ENCODE results near the gene CYS1. TPM values are rescaled to one million over a fixed set of nuclear protein-coding genes. Genes with fewer than 3 reads are reported as not detected.

Gene CYS1
- total RNA-seq, 1 donor from 2014 or later: 7.3 TPM

DNA sequence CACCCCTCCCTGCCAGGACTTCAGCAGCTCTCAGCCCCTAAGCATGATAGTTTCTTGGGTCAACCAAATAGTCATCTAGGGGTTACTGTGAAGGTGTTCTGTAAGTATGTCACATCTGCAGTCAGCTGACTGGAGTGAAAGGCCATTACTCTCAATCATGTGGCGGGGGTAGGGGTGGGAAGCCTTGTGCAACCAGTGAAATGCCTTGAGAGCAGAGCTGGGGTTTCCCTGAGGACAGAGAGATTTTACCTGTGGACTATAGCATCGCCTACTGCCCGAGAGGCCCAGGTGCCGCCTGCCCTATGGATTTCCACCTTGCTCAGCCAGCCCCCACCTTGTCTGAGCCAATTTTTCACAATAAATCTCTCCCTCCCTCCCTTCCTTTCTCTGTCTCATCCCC lies 57.8 kb downstream of the CYS1 start:
- no peak for DNase-seq (ENCODE audit: low spot score)
- TF ChIP-seq, protein P1, sequence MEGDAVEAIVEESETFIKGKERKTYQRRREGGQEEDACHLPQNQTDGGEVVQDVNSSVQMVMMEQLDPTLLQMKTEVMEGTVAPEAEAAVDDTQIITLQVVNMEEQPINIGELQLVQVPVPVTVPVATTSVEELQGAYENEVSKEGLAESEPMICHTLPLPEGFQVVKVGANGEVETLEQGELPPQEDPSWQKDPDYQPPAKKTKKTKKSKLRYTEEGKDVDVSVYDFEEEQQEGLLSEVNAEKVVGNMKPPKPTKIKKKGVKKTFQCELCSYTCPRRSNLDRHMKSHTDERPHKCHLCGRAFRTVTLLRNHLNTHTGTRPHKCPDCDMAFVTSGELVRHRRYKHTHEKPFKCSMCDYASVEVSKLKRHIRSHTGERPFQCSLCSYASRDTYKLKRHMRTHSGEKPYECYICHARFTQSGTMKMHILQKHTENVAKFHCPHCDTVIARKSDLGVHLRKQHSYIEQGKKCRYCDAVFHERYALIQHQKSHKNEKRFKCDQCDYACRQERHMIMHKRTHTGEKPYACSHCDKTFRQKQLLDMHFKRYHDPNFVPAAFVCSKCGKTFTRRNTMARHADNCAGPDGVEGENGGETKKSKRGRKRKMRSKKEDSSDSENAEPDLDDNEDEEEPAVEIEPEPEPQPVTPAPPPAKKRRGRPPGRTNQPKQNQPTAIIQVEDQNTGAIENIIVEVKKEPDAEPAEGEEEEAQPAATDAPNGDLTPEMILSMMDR (IDR thresholded peaks at IDR 0.05; ENCODE audit: unreplicated experiment): no peak
- Mint-ChIP-seq H3K4me1 (ENCODE audit: unreplicated experiment) (peaks cover 4% of the 10 kb centered on the region), H3K27me3 (ENCODE audit: unreplicated experiment) (peaks cover 5% of the 10 kb centered on the region), H3K27ac (ENCODE audit: unreplicated experiment) (no peak overlapping the region), H3K4me3 (ENCODE audit: unreplicated experiment) (no peak overlapping the region), H3K36me3 (ENCODE audit: low read depth, unreplicated experiment) (peaks cover 5% of the 10 kb centered on the region), H3K9me3 (ENCODE audit: unreplicated experiment) (no peaks in the 10 kb centered on the region)

DNA sequence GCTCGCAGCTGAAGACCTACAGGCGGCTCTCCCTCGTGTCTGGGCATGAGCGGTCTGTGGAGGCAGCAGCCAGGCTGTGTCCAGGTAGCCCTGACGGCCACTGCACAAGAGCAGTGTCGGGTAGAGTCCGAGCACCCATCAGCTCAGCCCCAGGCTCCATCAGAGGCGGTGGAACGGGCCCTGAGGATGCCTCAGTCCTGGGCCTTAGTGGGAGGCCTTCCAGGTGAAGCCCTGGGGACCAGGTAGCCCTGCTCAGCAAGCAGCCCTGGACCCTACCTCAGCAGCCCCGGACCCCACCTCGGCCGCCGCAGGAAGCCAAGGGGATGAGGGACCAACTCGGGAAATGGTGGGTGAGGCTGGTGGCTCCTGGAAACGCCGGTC lies 58.2 kb downstream of the CYS1 start:
- TF ChIP-seq, protein P1 (IDR thresholded peaks at IDR 0.05; ENCODE audit: unreplicated experiment): no peak
- no peaks in the 10 kb centered on the region for H3K9me3 Mint-ChIP-seq (ENCODE audit: unreplicated experiment)
- peaks cover 4% of the 10 kb centered on the region for H3K4me1 Mint-ChIP-seq (ENCODE audit: unreplicated experiment)
- H3K36me3 Mint-ChIP-seq (ENCODE audit: low read depth, unreplicated experiment): peaks cover 5% of the 10 kb centered on the region
- H3K4me3 Mint-ChIP-seq (ENCODE audit: unreplicated experiment): no peak overlapping the region
- no peak for DNase-seq (ENCODE audit: low spot score)
- H3K27ac Mint-ChIP-seq (ENCODE audit: unreplicated experiment): no peak overlapping the region
- H3K27me3 Mint-ChIP-seq (ENCODE audit: unreplicated experiment): peaks cover 5% of the 10 kb centered on the region

DNA sequence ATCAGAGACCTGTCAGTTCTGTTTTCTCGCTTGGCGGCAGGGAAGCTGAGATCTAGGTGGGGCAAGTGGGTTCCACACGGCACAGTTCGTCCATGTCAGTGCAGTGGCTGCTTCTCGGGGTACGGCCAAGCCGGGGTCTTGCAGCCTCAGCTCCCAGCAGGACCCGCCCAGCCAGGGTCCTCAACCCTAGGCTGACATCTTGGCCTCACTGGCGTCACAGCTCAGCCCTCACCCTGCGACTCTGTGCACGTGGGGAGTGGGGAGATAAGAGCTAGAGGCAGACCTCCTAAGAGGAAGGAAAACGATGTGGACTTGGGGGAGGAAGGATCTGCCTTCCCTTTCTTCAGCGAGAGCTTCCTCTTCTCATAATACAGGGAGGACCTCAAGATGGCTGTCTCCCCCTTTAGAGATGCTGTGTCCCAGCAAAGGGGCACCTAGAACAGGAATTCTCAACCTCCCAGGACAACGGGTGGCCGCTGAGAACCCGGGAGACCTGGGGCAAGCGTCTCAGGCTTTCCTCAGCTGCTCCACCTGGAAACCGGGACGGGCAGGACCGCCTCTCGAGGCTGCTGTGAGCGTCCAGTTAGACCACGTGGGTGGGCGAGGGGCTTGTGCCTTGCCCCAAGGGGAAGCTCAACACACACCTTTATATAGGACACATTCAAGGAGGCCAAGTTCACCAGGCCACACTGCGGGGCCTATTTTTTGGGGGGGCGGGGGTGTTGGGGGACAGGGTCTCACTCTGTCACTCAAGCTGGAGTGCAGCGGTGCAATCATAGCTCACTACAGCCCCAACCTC lies 60.4 kb downstream of the CYS1 start:
- no peak for DNase-seq (ENCODE audit: low spot score)
- peaks cover 2% of the 10 kb centered on the region for H3K27me3 Mint-ChIP-seq (ENCODE audit: unreplicated experiment)
- TF ChIP-seq, protein P1 (IDR thresholded peaks at IDR 0.05; ENCODE audit: unreplicated experiment): no peak
- peaks cover 4% of the 10 kb centered on the region for H3K4me1 Mint-ChIP-seq (ENCODE audit: unreplicated experiment)
- no peaks in the 10 kb centered on the region for H3K9me3 Mint-ChIP-seq (ENCODE audit: unreplicated experiment)
- no peaks in the 10 kb centered on the region for H3K36me3 Mint-ChIP-seq (ENCODE audit: low read depth, unreplicated experiment)
- H3K4me3 Mint-ChIP-seq (ENCODE audit: unreplicated experiment): no peak overlapping the region
- no peak overlapping the region for H3K27ac Mint-ChIP-seq (ENCODE audit: unreplicated experiment)

DNA sequence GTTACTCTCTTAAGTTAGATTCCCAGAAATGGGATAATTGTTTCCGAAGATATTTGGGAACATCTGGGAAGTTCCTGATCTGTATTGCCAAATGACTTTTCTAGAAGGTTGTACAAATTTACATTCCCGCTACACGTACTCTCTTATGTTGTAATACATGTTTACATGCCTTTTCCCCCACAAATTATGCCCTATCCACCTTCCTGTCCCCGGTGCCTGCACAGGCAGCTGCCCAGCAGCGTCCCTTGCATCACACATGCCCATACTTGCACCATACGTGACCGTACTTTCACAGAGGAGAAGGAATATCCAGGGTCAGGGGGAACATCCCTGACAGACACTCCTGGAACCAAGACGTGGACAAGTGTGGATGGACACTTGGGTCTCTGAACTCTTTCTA lies 61.0 kb downstream of the CYS1 start:
- Mint-ChIP-seq H3K27ac (ENCODE audit: unreplicated experiment) (no peak overlapping the region), H3K36me3 (ENCODE audit: low read depth, unreplicated experiment) (no peaks in the 10 kb centered on the region), H3K9me3 (ENCODE audit: unreplicated experiment) (no peaks in the 10 kb centered on the region), H3K27me3 (ENCODE audit: unreplicated experiment) (peaks cover 2% of the 10 kb centered on the region), H3K4me3 (ENCODE audit: unreplicated experiment) (no peak overlapping the region), H3K4me1 (ENCODE audit: unreplicated experiment) (peaks cover 4% of the 10 kb centered on the region)
- DNase-seq (ENCODE audit: low spot score): no peak
- TF ChIP-seq, protein P1 (IDR thresholded peaks at IDR 0.05; ENCODE audit: unreplicated experiment): no peak

DNA sequence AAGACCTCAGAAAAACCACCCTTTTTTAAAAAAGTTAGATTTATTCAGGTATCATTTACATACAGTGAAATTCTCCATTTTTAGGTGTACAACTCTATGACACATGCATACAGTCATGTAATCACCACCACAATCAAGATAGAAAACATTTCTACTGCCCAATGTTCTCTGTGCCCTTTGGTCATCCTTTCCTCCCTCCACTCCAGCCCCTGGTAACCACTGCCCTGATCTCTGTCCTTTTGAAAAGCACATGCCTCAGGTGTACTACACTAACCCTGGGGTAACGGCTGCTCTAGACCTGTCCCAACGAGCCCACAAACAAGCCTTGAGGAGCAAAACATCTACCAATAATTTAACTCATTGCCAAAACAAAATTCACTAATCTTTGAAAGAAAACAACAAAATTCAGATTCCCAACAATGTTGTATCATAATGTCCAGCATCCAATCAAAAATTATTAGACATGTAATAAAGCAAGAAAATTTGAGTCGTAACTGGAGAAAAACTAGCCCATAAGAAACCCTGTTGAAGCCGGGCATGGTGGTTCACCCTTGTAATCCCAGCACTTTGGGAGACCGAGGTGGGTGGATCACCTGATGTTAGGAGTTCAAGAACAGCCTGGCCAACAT lies 62.8 kb downstream of the CYS1 start:
- Mint-ChIP-seq H3K4me1 (ENCODE audit: unreplicated experiment) (peaks cover 4% of the 10 kb centered on the region), H3K36me3 (ENCODE audit: low read depth, unreplicated experiment) (no peaks in the 10 kb centered on the region), H3K9me3 (ENCODE audit: unreplicated experiment) (no peaks in the 10 kb centered on the region), H3K4me3 (ENCODE audit: unreplicated experiment) (no peak overlapping the region), H3K27ac (ENCODE audit: unreplicated experiment) (no peak overlapping the region), H3K27me3 (ENCODE audit: unreplicated experiment) (no peaks in the 10 kb centered on the region)
- TF ChIP-seq, protein P1 (IDR thresholded peaks at IDR 0.05; ENCODE audit: unreplicated experiment): no peak
- no peak for DNase-seq (ENCODE audit: low spot score)

Data from endothelial cell (in vitro differentiated cells).